Omental fat pad (tissue), 4 donors: Measurements from ENCODE around the gene TSSK2. TPM values are rescaled to one million over a fixed set of nuclear protein-coding genes. Genes with fewer than 3 reads are reported as not detected.

ENCODE experiments used
- ATAC-seq: fragments of 150-250 bp; one replicate; pipeline ENCODE4 v1.9.1; 2016; ENCODE audit warnings: mild to moderate bottlenecking, moderate library complexity; ENCODE audit not compliant: low FRiP score
- DNase-seq: peaks from one replicate; pipeline ENCODE4 v3.0.0-alpha.2; 2019; ENCODE audit warnings: low spot score
- total RNA-seq, 4 donors: library from RNA; depleted of rRNA; stranded (reverse); fragments of >200 nt; gene quantifications; one replicate each; pipeline ENCODE4 v1.1.0, GENCODE V29; 2016
- TF ChIP-seq, protein P1 (sequence below), 3 donors: fragments of 450-650 bp; IDR thresholded peaks; one replicate each; pipeline ENCODE4 v1.5.1; 2016 to 2017; ENCODE audit warnings: antibody characterized with exemption in 3 of 3, mild to moderate bottlenecking in 3 of 3, moderate library complexity in 2 of 3

The TSSK2 gene
- total RNA-seq, 4 donors from 2014 or later, result 0.79 TPM; not detected in 3

DNA sequence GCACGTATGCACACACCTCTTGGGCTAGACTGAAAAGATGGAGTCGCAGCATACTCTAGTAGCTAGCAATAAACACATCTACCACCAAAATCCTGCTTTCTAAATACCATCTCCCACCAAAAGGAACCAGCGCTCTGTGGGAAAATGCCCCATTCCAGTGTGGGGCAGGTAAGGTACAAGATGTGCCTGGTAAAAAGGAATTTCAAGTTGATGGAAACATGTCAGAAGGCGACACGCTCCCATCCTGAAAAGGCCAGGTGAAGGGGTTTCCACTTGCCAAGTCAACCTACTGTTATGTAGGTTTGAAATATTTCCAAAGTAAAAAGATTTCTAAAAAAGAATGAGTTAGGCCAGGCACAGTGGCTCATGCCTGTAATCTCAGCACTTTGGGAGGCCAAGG lies 17.7 kb upstream of the TSSK2 start:
- ATAC-seq, result no peak
- no peak for DNase-seq
- TF ChIP-seq, protein P1, sequence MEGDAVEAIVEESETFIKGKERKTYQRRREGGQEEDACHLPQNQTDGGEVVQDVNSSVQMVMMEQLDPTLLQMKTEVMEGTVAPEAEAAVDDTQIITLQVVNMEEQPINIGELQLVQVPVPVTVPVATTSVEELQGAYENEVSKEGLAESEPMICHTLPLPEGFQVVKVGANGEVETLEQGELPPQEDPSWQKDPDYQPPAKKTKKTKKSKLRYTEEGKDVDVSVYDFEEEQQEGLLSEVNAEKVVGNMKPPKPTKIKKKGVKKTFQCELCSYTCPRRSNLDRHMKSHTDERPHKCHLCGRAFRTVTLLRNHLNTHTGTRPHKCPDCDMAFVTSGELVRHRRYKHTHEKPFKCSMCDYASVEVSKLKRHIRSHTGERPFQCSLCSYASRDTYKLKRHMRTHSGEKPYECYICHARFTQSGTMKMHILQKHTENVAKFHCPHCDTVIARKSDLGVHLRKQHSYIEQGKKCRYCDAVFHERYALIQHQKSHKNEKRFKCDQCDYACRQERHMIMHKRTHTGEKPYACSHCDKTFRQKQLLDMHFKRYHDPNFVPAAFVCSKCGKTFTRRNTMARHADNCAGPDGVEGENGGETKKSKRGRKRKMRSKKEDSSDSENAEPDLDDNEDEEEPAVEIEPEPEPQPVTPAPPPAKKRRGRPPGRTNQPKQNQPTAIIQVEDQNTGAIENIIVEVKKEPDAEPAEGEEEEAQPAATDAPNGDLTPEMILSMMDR (IDR thresholded peaks at IDR 0.05), result no peak

DNA sequence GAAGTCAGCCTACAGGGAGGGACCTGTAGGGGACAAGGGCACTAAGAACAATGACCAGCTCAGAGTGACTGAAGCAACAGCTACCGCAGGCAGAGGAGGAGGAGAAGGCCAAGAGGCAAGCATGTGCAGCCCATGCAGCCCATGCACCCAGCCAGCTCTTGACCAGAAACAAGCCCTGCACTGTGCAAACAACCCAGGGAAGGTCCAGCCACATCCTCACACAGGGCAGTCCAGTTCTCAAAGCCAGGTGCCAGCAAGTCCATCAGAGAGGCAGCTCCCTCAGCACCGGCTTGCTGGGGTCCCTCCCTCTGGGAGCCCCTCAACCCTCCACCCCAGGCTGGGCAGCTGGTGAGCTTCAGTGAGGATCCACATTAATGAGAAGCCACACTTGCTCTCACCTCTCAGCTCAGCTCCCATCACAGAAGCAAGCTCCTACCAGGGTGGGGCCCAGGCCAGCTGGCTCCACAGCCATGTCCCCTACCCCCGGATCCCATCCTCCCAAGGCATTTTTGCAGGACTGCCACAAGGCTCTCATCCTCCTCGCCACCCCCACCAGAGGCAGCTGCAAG lies 16.0 kb upstream of the TSSK2 start:
- TF ChIP-seq, protein P1 (IDR thresholded peaks at IDR 0.05), result no peak
- ATAC-seq, result no peak
- no peak for DNase-seq

DNA sequence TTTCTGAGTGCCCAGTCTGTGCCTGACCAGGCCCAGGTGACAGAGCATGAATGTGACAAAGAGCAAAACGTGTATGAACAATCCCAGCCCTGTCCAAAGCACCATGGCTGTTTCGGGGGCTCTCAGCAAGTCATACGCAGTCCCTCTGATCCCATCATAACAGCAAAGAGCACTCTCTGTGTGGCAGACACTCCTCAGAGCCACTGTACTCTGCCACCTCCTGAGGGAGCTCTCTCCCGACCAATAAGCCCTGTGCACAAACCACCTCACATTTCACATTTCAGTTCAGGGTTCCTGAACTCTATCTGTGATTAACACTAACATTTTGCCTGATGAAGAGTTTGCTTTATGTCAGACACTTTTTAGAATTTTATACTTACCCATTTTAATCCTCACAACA lies 15.5 kb upstream of the TSSK2 start:
- ATAC-seq, result no peak
- DNase-seq, result no peak
- TF ChIP-seq, protein P1 (IDR thresholded peaks at IDR 0.05), result no peak

GRCh38 chr22:19117111-19117512 lies 14.0 kb upstream of the TSSK2 start:
- ATAC-seq (no peak), DNase-seq (no peak)
- TF ChIP-seq, protein P1 (IDR thresholded peaks at IDR 0.05), result no peak

DNA sequence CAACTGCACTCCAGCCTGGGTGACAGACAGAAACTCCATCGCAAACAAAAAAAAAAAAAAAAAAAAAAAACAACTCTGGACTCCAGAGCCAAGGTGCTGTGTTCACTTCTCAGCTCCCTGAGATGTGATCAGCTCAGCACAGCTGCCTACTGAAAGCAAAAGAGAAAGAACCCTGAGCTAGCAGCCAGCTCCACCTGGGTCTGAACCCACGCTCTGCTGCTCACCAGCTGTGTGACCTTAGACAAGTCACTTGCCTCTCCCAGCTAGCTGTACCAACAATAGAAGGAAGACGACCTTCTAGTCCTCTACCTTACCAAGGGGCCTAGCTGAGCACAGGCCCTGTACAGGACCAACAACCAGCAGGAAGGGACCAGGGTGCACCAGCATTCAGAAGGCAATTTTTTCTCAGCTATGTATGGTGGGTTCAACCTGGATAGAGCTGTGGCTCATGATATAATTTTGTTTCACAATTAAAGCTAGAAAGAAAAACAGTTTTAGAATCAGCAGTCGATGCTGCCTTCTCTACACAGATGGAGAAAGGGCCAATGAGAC lies 12.7 kb upstream of the TSSK2 start:
- ATAC-seq, result no peak
- TF ChIP-seq, protein P1 (IDR thresholded peaks at IDR 0.05), result no peak
- DNase-seq, result no peak

DNA sequence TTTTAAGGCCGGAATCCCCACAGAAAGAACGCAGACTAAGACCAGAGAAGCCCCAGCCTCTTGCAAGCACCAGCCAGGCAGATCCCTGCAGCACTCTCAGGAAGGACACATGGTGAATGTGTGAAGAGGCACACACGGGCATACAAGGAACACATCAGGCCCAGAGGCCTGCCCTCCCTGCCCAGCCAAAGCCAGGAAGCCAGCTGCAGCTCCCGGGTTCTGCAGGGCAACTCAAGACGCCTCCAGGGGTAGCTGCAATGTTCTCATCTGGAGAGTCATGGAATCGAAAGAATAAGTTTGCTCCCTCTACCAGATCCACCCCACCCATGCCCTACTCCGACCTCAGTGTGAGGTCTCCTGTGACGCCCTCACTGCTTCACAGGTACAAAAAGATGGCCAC lies 11.2 kb upstream of the TSSK2 start:
- ATAC-seq, result no peak
- TF ChIP-seq, protein P1 (IDR thresholded peaks at IDR 0.05), result no peak

More for the DNA sequence above, 11.2 kb upstream of the TSSK2 start:
- no peak for DNase-seq
